DND-41 (cell line): ENCODE data around the gene IQCH.

Experiments used
- CTCF ChIP-seq: IDR thresholded peaks from 2 replicates; pipeline ENCODE4 v1.5.1; 2012; ENCODE audit warnings: borderline replicate concordance, low read length, moderate library complexity, mild to moderate bottlenecking; ENCODE audit not compliant: poor library complexity, severe bottlenecking; ENCODE audit errors: extremely low read depth
- EZH2 ChIP-seq: IDR thresholded peaks from 3 replicates; pipeline ENCODE4 v1.6.1; 2012; ENCODE audit warnings: borderline replicate concordance, low read depth, mild to moderate bottlenecking, moderate library complexity, low read length, inconsistent platforms; ENCODE audit not compliant: severe bottlenecking

DNA sequence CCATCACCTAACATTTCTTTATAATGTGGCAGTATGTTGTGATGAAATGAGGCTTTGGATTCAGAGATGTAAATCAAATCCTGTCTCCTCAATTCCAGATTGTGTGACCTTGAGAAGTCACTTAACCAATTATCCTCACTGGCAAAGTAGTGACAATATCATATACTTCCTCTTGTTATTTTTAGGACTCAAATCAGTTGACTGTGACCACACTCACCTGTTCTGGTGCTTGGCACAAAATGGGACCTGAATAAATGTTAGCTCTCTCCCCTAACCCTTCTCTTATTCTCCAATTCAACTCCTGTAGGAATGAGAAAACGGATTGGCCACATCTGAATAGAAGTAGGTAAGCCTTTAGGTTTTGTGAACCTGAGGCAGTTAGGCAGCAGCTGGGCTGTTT lies 42.1 kb downstream of the IQCH start:
- TF ChIP-seq CTCF: no peak
- TF ChIP-seq EZH2: no peak
